ENCODE measurements around the gene CCDC61.
A peak's percentile ranks its signal among the peaks of the same experiment; 100 is the strongest.

CCDC61 gene

GRCh38 chr19:45994998-45995714 is at the start of gene CCDC61:
TSS of gene CCDC61 (plus strand) at chr19:45995467. CDS start at chr19:46003019, 7,552 bp downstream.
- DNase-seq (ENCODE audit: low read depth): peak; percentile 78

GRCh38 chr19:45947926-45948325 is 47.3 kb upstream of the CCDC61 start:
- DNase-seq (ENCODE audit: low read depth): no peak

- DNase-seq (ENCODE audit: low read depth): no peak
These were observed 43.0 kb upstream of the CCDC61 start for GRCh38 chr19:45952341-45952685.

- DNase-seq (ENCODE audit: low read depth): peak; percentile 22
These were observed 42.4 kb upstream of the CCDC61 start for GRCh38 chr19:45952686-45953505.

- DNase-seq (ENCODE audit: low read depth): no peak
These were observed 41.6 kb upstream of the CCDC61 start for GRCh38 chr19:45953676-45954075.

GRCh38 chr19:45954156-45954555 is 41.1 kb upstream of the CCDC61 start:
- no peak for DNase-seq (ENCODE audit: low read depth)

- DNase-seq (ENCODE audit: low read depth): no peak
These were observed 39.2 kb upstream of the CCDC61 start for GRCh38 chr19:45955905-45956608.

GRCh38 chr19:45958320-45958719 is 36.9 kb upstream of the CCDC61 start:
- DNase-seq (ENCODE audit: low read depth): no peak

GRCh38 chr19:45958769-45959516 is 36.3 kb upstream of the CCDC61 start:
- no peak for DNase-seq (ENCODE audit: low read depth)

- no peak for DNase-seq (ENCODE audit: low read depth)
These were observed 35.7 kb upstream of the CCDC61 start for GRCh38 chr19:45959517-45960025.

GRCh38 chr19:45960595-45961235 is 34.6 kb upstream of the CCDC61 start:
- DNase-seq (ENCODE audit: low read depth): no peak

- DNase-seq (ENCODE audit: low read depth): no peak
These were observed 33.2 kb upstream of the CCDC61 start for GRCh38 chr19:45962021-45962420.

GRCh38 chr19:45967246-45967645 is 28.0 kb upstream of the CCDC61 start:
- DNase-seq (ENCODE audit: low read depth): no peak

- no peak for DNase-seq (ENCODE audit: low read depth)
These were observed 26.6 kb upstream of the CCDC61 start for GRCh38 chr19:45968626-45969025.

GRCh38 chr19:45969676-45970075 is 25.6 kb upstream of the CCDC61 start:
- no peak for DNase-seq (ENCODE audit: low read depth)

GRCh38 chr19:45971260-45971902 is 23.9 kb upstream of the CCDC61 start:
- DNase-seq (ENCODE audit: low read depth): no peak

GRCh38 chr19:45972081-45972946 is 23.0 kb upstream of the CCDC61 start:
- DNase-seq (ENCODE audit: low read depth): no peak

GRCh38 chr19:45972947-45973540 is 22.2 kb upstream of the CCDC61 start:
- DNase-seq (ENCODE audit: low read depth): no peak

GRCh38 chr19:45973553-45974338 is 21.5 kb upstream of the CCDC61 start, which contains the start of gene NOVA2:
TSS of gene NOVA2 (minus strand) at chr19:45973865. CDS start at chr19:45973351, 514 bp downstream.
- DNase-seq (ENCODE audit: low read depth): no peak

Measured in stimulated activated CD8-positive, alpha-beta memory T cell treated with anti-CD3 and anti-CD28 coated beads, Interleukin-15, amount 100 ng/mL, for 24 hours (primary cell).